Mammary microvascular endothelial cell (primary cell): Measurements from ENCODE around the gene ZNF790. TPM values are rescaled to one million over a fixed set of nuclear protein-coding genes. Genes with fewer than 3 reads are reported as not detected.

Experiments used
- total RNA-seq: library from RNA; depleted of rRNA; stranded (reverse); fragments of >200 nt; gene quantifications from 2 replicates; pipeline ENCODE4 v1.2.3, GENCODE V29; 2015

ZNF790 gene
- 2.9 and 3.1 TPM in 2 replicates for total RNA-seq

GRCh38 chr19:36837906-36838783 lies at the start of gene ZNF790:
Gene ZNF790, minus strand, starts transcription at chr19:36838387. Its CDS starts 12,768 bp downstream, at chr19:36825619.

GRCh38 chr19:36850559-36851442 lies 12.6 kb upstream of the ZNF790 start, which contains the start of gene ZNF345:
Gene ZNF345, plus strand, starts transcription at chr19:36850876. Its CDS starts 25,955 bp downstream, at chr19:36876831.

GRCh38 chr19:36772311-36773222 lies 65.6 kb downstream of the ZNF790 start, which contains the start of gene ZNF850:
Gene ZNF850, minus strand, starts transcription at chr19:36772807. Its CDS starts 10,201 bp downstream, at chr19:36762606.

Other genes with a start within 250 kb of the ZNF790 start
- gene ZNF382, start 233.1 kb downstream of the ZNF790 start, total RNA-seq = 2.1 and 3.7 TPM in 2 replicates
- gene ZNF461, start 171.6 kb downstream of the ZNF790 start, total RNA-seq = 2.5 and 4.6 TPM in 2 replicates
- gene ZNF567, start 150.8 kb downstream of the ZNF790 start, total RNA-seq = 3.7 and 4.4 TPM in 2 replicates
- gene ZNF850, start 65.6 kb downstream of the ZNF790 start, total RNA-seq = 3.0 and 3.9 TPM in 2 replicates
- gene ZNF345, start 12.5 kb upstream of the ZNF790 start, total RNA-seq = 0.89 and 3.7 TPM in 2 replicates
- 1.4 and 1.9 TPM in 2 replicates for gene ZNF829, start 77.9 kb upstream of the ZNF790 start, total RNA-seq
- 1.3 and 3.0 TPM in 2 replicates for gene ZNF568, start 77.9 kb upstream of the ZNF790 start, total RNA-seq
- gene ZNF420, start 240.0 kb upstream of the ZNF790 start, total RNA-seq = 2.1 and 2.8 TPM in 2 replicates